CD14-positive monocyte (primary cell): ENCODE measurements around the gene SDK1. TPM values are rescaled to one million over a fixed set of nuclear protein-coding genes. Genes with fewer than 3 reads are reported as not detected.

Source experiments
- DNase-seq, 3 donors: peaks; one replicate each; pipeline ENCODE4 v3.0.0-alpha.2; 2011 to 2022
- H2AFZ ChIP-seq: 2 replicates; pipeline ENCODE4 v1.6.0; 2012; ENCODE audit warnings: mild to moderate bottlenecking, low read depth, low read length, inconsistent platforms; ENCODE audit not compliant: insufficient read depth, poor library complexity, severe bottlenecking
- H3K27ac ChIP-seq, 2 donors: 1 replicate in 1 of 2; 2 replicates in 1 of 2; pipeline ENCODE4 v1.5.1; 2012 to 2013; ENCODE audit warnings: low read length in 2 of 2, control low read depth in 1 of 2, inconsistent platforms in 1 of 2, low read depth in 1 of 2, mild to moderate bottlenecking in 1 of 2
- H3K27me3 ChIP-seq, 2 donors: one replicate each; pipeline versions ENCODE4 v1.6.0 to v1.6.1; 2011 to 2013; ENCODE audit warnings: low read length in 2 of 2; ENCODE audit not compliant: control insufficient read depth in 2 of 2, insufficient read depth in 2 of 2
- H3K36me3 ChIP-seq, 2 donors: replicated peaks in 1 of 2; 1 replicate in 1 of 2; 2 replicates in 1 of 2; pipeline versions ENCODE4 v1.5.1 to v1.6.1; 2012 to 2013; ENCODE audit warnings: low read length in 2 of 2, control low read depth in 1 of 2, inconsistent platforms in 1 of 2, mild to moderate bottlenecking in 1 of 2; ENCODE audit not compliant: insufficient read depth in 2 of 2, control insufficient read depth in 1 of 2
- H3K4me1 ChIP-seq, 2 donors: 1 replicate in 1 of 2; 2 replicates in 1 of 2; pipeline versions ENCODE4 v1.5.1 to v1.6.1; 2012 to 2013; ENCODE audit warnings: low read length in 2 of 2, control low read depth in 1 of 2, inconsistent platforms in 1 of 2, mild to moderate bottlenecking in 1 of 2, moderate library complexity in 1 of 2; ENCODE audit not compliant: insufficient read depth in 2 of 2, control insufficient read depth in 1 of 2
- H3K4me2 ChIP-seq: replicated peaks from 2 replicates; pipeline ENCODE3; 2012; ENCODE audit warnings: low read length, moderate library complexity, mild to moderate bottlenecking; ENCODE audit not compliant: poor library complexity, severe bottlenecking; ENCODE audit errors: extremely low read depth
- H3K4me3 ChIP-seq, 3 experiments: fragments of 200-600 bp in 1 of 3; sonication (generic) in 1 of 3; replicated peaks in 1 of 3; 1 replicate in 2 of 3; 2 replicates in 1 of 3; pipeline ENCODE4 v1.5.1; 2011 to 2013; ENCODE audit warnings: low read length in 3 of 3, mild to moderate bottlenecking in 3 of 3, control low read depth in 2 of 3, low read depth in 2 of 3, inconsistent platforms in 1 of 3, moderate library complexity in 1 of 3
- H3K79me2 ChIP-seq: 2 replicates; pipeline ENCODE4 v1.6.0; 2012; ENCODE audit warnings: mild to moderate bottlenecking, control low read depth, inconsistent platforms, low read length, moderate library complexity; ENCODE audit not compliant: insufficient read depth
- H3K9ac ChIP-seq: 2 replicates; pipeline ENCODE4 v1.6.0; 2017; ENCODE audit warnings: low read length, mild to moderate bottlenecking; ENCODE audit not compliant: insufficient read depth, poor library complexity, severe bottlenecking
- H3K9me3 ChIP-seq, 2 donors: replicated peaks in 1 of 2; 1 replicate in 1 of 2; 2 replicates in 1 of 2; pipeline versions ENCODE4 v1.5.1 to v1.6.1; 2012 to 2013; ENCODE audit warnings: low read length in 2 of 2, control low read depth in 1 of 2; ENCODE audit not compliant: control insufficient read depth in 1 of 2, insufficient read depth in 1 of 2
- H4K20me1 ChIP-seq: 2 replicates; pipeline ENCODE4 v1.6.0; 2012; ENCODE audit warnings: mild to moderate bottlenecking, low read length, control low read depth, moderate library complexity; ENCODE audit not compliant: insufficient read depth
- H3K27ac Mint-ChIP-seq, 7 donors: one replicate each; pipeline ENCODE4 v1.8.0; 2020; ENCODE audit warnings: mild to moderate bottlenecking in 7 of 7, mixed read lengths in 7 of 7, moderate library complexity in 6 of 7, inconsistent platforms in 2 of 7
- H3K27me3 Mint-ChIP-seq, 3 donors: one replicate each; pipeline ENCODE4 v1.8.0; 2021 to 2022; ENCODE audit warnings: low read depth in 3 of 3, mild to moderate bottlenecking in 3 of 3, mixed read lengths in 3 of 3, moderate library complexity in 3 of 3, inconsistent platforms in 1 of 3
- H3K36me3 Mint-ChIP-seq, 2 donors: one replicate each; pipeline ENCODE4 v1.8.0; 2020; ENCODE audit warnings: mixed read lengths in 2 of 2, inconsistent platforms in 1 of 2, mild to moderate bottlenecking in 1 of 2
- H3K4me1 Mint-ChIP-seq: one replicate; pipeline ENCODE4 v1.8.0; 2020; ENCODE audit warnings: mild to moderate bottlenecking, mixed read lengths
- H3K4me3 Mint-ChIP-seq, 2 donors: one replicate each; pipeline ENCODE4 v1.8.0; 2020; ENCODE audit warnings: mild to moderate bottlenecking in 2 of 2, mixed read lengths in 2 of 2, moderate library complexity in 1 of 2
- H3K9me3 Mint-ChIP-seq, 7 donors: one replicate each; pipeline ENCODE4 v1.8.0; 2020 to 2022; ENCODE audit warnings: mixed read lengths in 7 of 7, mild to moderate bottlenecking in 6 of 7, moderate library complexity in 6 of 7, inconsistent platforms in 2 of 7
- WGBS: methylation state at CpG from one replicate; pipeline ENCODE4 v1.1.5; 2013; ENCODE audit warnings: missing lambda C conversion rate; ENCODE audit not compliant: insufficient coverage; 5-methylcytosine and 5-hydroxymethylcytosine counted together
- intact Hi-C, 2 donors: fragments of 100-400 bp; cut with micrococcal nuclease; formaldehyde crosslinking; loops; one replicate each; pipeline versions ENCODE4 v1.15.0 to v1.15.1; 2023
- polyA plus RNA-seq, 3 donors: library from polyadenylated mRNA; depleted of rRNA in 1 of 3; unstranded in 2 of 3; stranded (reverse) in 1 of 3; fragments of 300-500 nt in 2 of 3; fragments of >200 nt in 1 of 3; fragmentation: Illumina TruSeq in 2 of 3; gene quantifications; 1 replicate in 2 of 3; 2 replicates in 1 of 3; pipeline ENCODE4 v1.2.3, GENCODE V29; 2012 to 2021
- TF ChIP-seq, protein P1 (sequence below): fragments of 200-600 bp; IDR thresholded peaks from one replicate; pipeline ENCODE4 v1.8.0; 2022; ENCODE audit warnings: antibody characterized with exemption, mild to moderate bottlenecking

SDK1 gene
- polyA plus RNA-seq, 3 donors: 0.01 TPM; not detected in 2

DNA sequence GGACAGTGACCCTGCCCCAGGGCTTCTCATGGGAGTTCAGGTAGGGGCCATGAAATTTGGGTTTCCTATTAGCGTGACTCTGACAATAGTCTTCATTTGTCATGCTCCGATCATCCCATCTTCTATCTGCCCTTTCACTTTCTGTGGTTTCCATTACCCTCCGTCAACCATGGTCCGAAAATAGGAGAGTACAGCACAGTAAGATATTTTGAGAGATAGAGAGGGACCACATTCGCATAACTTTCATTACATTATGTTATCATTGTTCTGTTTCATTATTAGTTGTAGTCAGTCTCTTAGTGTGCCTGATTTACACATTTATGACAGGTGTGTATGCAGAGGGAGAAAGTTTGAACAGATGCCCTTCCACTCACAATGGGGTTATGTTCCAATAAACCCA is 649.2 kb downstream of the SDK1 start:
- Histone ChIP-seq H3K4me2 (no peak overlapping the region), H3K4me3 (no peak overlapping the region), H3K9me3 (peaks cover 0 to 2% of the 10 kb centered on the region in 2 donors), H3K36me3 (no peaks in the 10 kb centered on the region), H2AFZ (no peak overlapping the region), H3K27me3 (no peaks in the 10 kb centered on the region), H3K4me1 (no peaks in the 10 kb centered on the region), H3K27ac (no peak overlapping the region), H4K20me1 (no peaks in the 10 kb centered on the region), H3K9ac (no peak overlapping the region), H3K79me2 (no peaks in the 10 kb centered on the region)
- no peak overlapping the region for H3K27ac Mint-ChIP-seq
- H3K27me3 Mint-ChIP-seq: peaks cover 0 to 2% (median 1%) of the 10 kb centered on the region in 3 donors
- no peaks in the 10 kb centered on the region for H3K36me3 Mint-ChIP-seq
- TF ChIP-seq, protein P1, sequence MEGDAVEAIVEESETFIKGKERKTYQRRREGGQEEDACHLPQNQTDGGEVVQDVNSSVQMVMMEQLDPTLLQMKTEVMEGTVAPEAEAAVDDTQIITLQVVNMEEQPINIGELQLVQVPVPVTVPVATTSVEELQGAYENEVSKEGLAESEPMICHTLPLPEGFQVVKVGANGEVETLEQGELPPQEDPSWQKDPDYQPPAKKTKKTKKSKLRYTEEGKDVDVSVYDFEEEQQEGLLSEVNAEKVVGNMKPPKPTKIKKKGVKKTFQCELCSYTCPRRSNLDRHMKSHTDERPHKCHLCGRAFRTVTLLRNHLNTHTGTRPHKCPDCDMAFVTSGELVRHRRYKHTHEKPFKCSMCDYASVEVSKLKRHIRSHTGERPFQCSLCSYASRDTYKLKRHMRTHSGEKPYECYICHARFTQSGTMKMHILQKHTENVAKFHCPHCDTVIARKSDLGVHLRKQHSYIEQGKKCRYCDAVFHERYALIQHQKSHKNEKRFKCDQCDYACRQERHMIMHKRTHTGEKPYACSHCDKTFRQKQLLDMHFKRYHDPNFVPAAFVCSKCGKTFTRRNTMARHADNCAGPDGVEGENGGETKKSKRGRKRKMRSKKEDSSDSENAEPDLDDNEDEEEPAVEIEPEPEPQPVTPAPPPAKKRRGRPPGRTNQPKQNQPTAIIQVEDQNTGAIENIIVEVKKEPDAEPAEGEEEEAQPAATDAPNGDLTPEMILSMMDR: no peak
- no peaks in the 10 kb centered on the region for H3K4me1 Mint-ChIP-seq
- peaks cover 3 to 29% (median 12%) of the 10 kb centered on the region in 7 donors for H3K9me3 Mint-ChIP-seq
- no CpG with 5 or more reads among the region's 5 CpGs for WGBS
- intact Hi-C loops: no loop called here
- no peak overlapping the region for H3K4me3 Mint-ChIP-seq
- DNase-seq: no peak

DNA sequence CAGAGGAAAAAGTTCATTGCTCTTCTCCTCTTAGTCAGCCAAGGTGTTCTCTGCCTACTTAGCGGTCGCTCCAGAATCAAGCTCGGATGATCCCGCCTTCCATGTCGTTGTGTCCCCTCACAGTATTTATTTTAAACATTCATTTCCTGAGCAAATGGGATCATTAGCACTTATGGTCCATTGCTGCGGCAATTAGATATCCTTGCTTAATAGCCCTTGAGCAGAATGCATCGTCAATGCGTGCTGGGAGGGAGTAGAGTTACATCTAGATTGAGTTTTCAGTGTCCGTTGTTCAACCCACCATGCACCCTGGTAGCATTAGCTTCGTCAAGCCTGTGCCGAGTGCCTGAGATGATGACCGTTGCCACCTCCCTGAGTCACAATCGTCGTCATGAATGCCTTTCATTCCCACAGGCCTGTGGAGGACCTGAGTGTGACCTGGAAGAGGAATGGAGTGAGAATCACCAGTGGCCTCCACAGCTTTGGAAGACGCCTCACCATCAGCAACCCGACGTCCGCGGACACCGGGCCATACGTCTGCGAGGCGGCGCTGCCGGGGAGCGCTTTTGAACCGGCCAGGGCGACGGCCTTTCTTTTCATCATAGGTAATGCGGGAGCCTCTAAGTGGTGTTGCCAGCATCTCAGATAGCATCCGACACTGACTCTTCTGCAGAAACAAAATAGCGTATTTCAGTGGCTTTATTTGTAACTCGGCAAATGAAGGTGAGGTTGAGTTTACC is 650.4 kb downstream of the SDK1 start:
- TF ChIP-seq, protein P1: no peak
- Histone ChIP-seq H3K27me3 (no peaks in the 10 kb centered on the region), H3K4me3 (no peak overlapping the region), H3K4me1 (no peaks in the 10 kb centered on the region), H4K20me1 (no peaks in the 10 kb centered on the region), H3K27ac (no peak overlapping the region), H3K4me2 (no peak overlapping the region), H3K79me2 (no peaks in the 10 kb centered on the region), H3K9ac (no peak overlapping the region), H2AFZ (no peak overlapping the region), H3K9me3 (peaks cover 0 to 6% of the 10 kb centered on the region in 2 donors), H3K36me3 (no peaks in the 10 kb centered on the region)
- intact Hi-C loops: no loop called here
- no peaks in the 10 kb centered on the region for H3K4me1 Mint-ChIP-seq
- no peak overlapping the region for H3K27ac Mint-ChIP-seq
- WGBS: 98% methylated on average over 30 of the region's 33 CpGs
- no peak for DNase-seq
- peaks cover 0 to 2% (median 1%) of the 10 kb centered on the region in 3 donors for H3K27me3 Mint-ChIP-seq
- H3K4me3 Mint-ChIP-seq: no peak overlapping the region
- H3K36me3 Mint-ChIP-seq: no peaks in the 10 kb centered on the region
- H3K9me3 Mint-ChIP-seq: peaks cover 0 to 24% (median 12%) of the 10 kb centered on the region in 7 donors
